GM10248 (cell line): Measurements from ENCODE around the gene TNFSF10.

Source experiments
- CTCF ChIA-PET: fragments of 300-600 bp; sonication (Branson Sonifier 250); formaldehyde crosslinking; extraction: SDS; loops from one replicate; lab custom pipeline; 2021; ENCODE audit warnings: antibody characterized with exemption; lab: Yijun Ruan, JAX
- POLR2A ChIA-PET: fragments of 350-650 bp; sonication (Branson Sonifier 250); formaldehyde crosslinking; extraction: SDS; loops from one replicate; lab custom pipeline; 2020; ENCODE audit warnings: antibody characterized with exemption; lab: Yijun Ruan, JAX
- DNase-seq: peaks from one replicate; pipeline ENCODE4 v3.0.0; 2012; ENCODE audit errors: extremely low spot score
- TF ChIP-seq, protein P1 (sequence below): IDR thresholded peaks from 2 replicates; pipeline ENCODE4 v1.5.1; 2012; ENCODE audit warnings: mild to moderate bottlenecking, low read depth; ENCODE audit errors: extremely low read depth, missing control alignments, control extremely low read depth

The TNFSF10 gene

GRCh38 chr3:172539273-172539672 is 16.0 kb upstream of the TNFSF10 start:
- TF ChIP-seq, protein P1, sequence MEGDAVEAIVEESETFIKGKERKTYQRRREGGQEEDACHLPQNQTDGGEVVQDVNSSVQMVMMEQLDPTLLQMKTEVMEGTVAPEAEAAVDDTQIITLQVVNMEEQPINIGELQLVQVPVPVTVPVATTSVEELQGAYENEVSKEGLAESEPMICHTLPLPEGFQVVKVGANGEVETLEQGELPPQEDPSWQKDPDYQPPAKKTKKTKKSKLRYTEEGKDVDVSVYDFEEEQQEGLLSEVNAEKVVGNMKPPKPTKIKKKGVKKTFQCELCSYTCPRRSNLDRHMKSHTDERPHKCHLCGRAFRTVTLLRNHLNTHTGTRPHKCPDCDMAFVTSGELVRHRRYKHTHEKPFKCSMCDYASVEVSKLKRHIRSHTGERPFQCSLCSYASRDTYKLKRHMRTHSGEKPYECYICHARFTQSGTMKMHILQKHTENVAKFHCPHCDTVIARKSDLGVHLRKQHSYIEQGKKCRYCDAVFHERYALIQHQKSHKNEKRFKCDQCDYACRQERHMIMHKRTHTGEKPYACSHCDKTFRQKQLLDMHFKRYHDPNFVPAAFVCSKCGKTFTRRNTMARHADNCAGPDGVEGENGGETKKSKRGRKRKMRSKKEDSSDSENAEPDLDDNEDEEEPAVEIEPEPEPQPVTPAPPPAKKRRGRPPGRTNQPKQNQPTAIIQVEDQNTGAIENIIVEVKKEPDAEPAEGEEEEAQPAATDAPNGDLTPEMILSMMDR = no peak
- ChIA-PET POLR2A (no interaction called here), CTCF (interaction anchor here (1.4 to 1.7 kb wide), 2 partner anchors 9 to 10 kb away, joined by 5 to 7 read pairs; no protein-coding TSS in a partner anchor)

DNA sequence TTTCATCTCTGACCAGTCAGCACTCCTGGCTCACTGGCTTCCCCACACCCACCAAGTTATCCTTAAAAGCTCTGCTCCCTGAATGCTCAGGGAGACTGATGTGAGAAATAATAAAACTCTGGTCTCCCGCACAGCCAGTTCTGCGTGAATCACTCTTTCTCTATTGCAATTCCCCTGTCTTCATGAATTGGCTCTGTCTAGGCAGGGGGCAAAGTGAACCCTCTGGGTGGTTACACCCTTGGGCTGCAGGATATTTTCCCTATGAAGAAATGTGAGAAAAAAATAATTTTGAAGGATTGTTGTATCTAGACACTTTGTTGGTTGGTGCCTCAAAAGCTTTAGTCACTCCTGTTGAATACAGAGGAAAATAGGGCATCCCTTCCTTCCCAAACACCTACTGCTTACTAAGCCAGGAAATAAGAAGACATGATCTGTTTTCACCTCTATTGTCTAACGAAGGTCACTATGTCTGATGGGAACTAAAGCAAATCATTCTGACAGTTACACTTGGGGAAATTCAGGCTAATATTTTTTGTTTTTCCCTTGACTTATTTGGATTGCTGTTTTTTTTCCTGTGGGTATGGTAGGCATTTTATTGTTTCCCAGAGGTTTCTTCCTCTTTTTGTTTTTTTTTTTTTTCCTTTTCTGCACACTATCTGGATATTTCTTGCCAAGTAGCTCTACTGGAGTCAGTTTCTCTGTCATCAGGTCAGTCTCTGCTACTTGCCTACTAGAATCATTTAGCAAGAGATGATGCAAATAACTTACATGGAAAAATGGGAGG is 15.3 kb upstream of the TNFSF10 start:
- POLR2A ChIA-PET = no interaction called here
- TF ChIP-seq, protein P1 = no peak
- DNase-seq = no peak
- CTCF ChIA-PET = interaction anchor here (1.0 to 1.7 kb wide), 3 partner anchors 8 to 14 kb away, joined by 3 to 7 read pairs (median 5); no protein-coding TSS in a partner anchor

More at GRCh38 chr3:172539273-172539672, 16.0 kb upstream of the TNFSF10 start:
- DNase-seq = no peak

GRCh38 chr3:172537507-172538158 is 14.4 kb upstream of the TNFSF10 start:
- ChIA-PET CTCF (interaction anchor here (1.0 to 1.7 kb wide), 3 partner anchors 8 to 59 kb away, joined by 3 to 7 read pairs (median 4); no protein-coding TSS in a partner anchor), POLR2A (no interaction called here)
- DNase-seq = no peak
- TF ChIP-seq, protein P1 = no peak

DNA sequence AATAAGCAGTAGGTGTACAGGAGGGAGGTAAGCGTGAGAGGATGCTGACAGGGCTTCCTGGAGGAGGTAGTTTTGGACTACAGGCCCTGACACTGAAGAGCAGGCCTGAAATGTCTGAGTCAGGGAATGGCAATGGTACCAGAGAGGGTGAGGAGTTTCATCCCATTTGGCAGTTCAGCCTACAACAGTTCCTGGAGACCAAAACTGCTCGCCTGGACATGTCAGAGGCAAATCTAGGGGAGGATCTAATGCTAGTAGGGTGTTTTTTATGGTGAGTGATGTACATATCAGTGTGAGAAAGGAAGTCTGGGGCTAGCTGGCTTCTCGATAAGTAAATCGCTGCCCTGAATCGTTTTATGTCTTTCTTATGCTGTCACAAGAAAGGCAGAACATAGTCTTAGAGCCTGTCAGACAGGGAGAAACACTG is 13.8 kb upstream of the TNFSF10 start:
- TF ChIP-seq, protein P1 = no peak
- ChIA-PET CTCF (interaction anchor here (1.0 kb wide), 1 partner anchor 59 kb away, joined by 4 read pairs; no protein-coding TSS in a partner anchor), POLR2A (no interaction called here)
- no peak for DNase-seq

DNA sequence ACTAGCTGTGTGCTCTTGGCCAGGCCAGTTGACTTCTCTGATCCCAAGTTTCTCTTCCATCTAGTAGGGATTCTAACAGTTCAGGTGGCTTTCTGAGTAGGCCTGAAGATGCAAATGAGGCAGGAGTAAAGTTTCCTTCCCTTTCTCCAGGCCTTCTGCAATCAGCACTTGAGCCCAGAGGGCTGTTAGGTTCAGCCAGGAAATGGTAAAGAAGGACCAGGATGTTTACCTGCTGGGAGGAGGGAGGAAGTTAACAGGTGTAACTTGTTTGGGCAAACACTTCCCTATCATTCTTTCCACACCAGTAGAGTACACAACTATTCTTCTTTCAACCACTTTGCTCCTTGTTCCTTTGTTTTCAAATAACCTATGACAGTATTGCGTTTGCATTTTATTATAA is 13.3 kb upstream of the TNFSF10 start:
- TF ChIP-seq, protein P1 = no peak
- no peak for DNase-seq
- ChIA-PET POLR2A (no interaction called here), CTCF (no interaction called here)

DNA sequence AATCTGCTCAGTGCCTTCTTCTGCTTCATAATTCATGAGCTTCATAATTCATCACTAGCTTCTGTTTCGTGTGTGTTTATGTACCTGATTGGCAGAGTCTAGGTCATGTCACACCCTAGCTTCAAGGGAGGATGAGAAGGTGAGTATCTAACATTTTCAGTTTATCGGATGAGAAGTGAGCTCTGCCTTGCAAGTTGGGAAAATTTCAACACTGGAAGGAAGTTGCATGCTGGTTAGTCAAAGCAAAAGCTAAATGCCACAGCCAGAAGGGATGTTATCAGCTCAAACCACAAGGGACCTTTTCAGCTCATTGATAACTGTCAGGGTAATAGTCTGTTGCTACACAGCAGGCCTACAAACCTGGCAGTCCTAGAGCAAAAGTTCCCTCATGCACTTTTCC is 7.3 kb upstream of the TNFSF10 start:
- ChIA-PET CTCF (interaction anchor here (0.9 to 4.0 kb wide), 14 partner anchors 8 to 137 kb away, joined by 3 to 21 read pairs (median 3); no protein-coding TSS in a partner anchor), POLR2A (no interaction called here)
- no peak for DNase-seq
- TF ChIP-seq, protein P1 = no peak
